BE2C (cell line): ENCODE measurements around the gene TRMT2A.

Source experiments
- DNase-seq: peaks from one replicate; pipeline ENCODE4 v3.0.0-alpha.2; 2020
- H3K27me3 ChIP-seq: fragments of 250-450 bp; sonication (Bioruptor Pico); 2 replicates; pipeline ENCODE4 v1.5.1; 2020; ENCODE audit warnings: mild to moderate bottlenecking
- H3K36me3 ChIP-seq: fragments of 250-450 bp; sonication (Bioruptor Pico); 2 replicates; pipeline ENCODE4 v1.5.1; 2020; ENCODE audit warnings: mild to moderate bottlenecking
- H3K4me1 ChIP-seq: fragments of 250-450 bp; sonication (Bioruptor Pico); 2 replicates; pipeline ENCODE4 v1.5.1; 2020
- H3K4me3 ChIP-seq: 2 replicates; pipeline ENCODE4 v1.5.1; 2011; ENCODE audit warnings: low read depth, low read length
- H3K9me3 ChIP-seq: fragments of 250-450 bp; sonication (Bioruptor Pico); 2 replicates; pipeline ENCODE4 v1.5.1; 2020
- TF ChIP-seq, protein P1 (sequence below): IDR thresholded peaks from 2 replicates; pipeline ENCODE4 v1.5.1; 2012; ENCODE audit warnings: mild to moderate bottlenecking, low read depth, low read length

The TRMT2A gene

DNA sequence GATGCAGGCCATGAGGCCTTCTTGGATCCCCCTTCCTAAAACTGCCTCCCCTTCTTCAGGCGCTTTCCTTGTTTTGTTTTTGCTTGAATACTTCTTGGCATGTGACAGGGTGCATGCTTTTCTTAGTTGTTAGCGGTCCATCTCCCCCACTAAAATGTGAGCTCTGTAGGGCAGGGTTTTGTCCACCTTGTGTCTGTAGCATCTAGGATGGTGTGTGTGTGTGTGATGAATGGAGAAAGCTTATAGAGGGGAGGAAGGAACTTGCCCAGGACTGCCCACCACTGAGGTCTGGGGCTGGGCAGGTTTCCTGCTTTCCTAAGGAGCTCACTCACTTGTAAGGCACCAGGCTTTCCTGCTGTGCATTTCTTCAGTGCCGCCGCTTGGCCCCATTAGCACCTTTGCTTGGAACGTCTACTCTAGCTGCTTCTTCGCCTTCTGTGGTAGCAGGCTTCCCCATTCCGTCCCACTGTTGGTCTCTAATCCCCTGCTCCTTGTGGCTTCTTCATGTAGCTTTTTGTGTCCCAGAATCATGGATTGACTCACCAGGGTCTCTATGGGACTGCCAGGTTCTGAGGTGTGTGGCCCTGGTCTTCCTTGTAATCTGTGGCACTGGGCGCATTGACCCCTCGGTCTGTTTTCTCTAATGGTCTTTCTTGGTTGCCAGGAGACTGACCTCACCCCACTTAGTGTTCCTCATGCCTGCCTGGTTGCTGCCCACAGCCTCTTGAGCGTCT is 33.7 kb downstream of the TRMT2A start:
- no peak for DNase-seq
- Histone ChIP-seq H3K4me1 (peaks cover 8% of the 10 kb centered on the region), H3K36me3 (peaks cover 42% of the 10 kb centered on the region), H3K9me3 (no peaks in the 10 kb centered on the region), H3K27me3 (no peaks in the 10 kb centered on the region), H3K4me3 (no peak overlapping the region)
- TF ChIP-seq, protein P1, sequence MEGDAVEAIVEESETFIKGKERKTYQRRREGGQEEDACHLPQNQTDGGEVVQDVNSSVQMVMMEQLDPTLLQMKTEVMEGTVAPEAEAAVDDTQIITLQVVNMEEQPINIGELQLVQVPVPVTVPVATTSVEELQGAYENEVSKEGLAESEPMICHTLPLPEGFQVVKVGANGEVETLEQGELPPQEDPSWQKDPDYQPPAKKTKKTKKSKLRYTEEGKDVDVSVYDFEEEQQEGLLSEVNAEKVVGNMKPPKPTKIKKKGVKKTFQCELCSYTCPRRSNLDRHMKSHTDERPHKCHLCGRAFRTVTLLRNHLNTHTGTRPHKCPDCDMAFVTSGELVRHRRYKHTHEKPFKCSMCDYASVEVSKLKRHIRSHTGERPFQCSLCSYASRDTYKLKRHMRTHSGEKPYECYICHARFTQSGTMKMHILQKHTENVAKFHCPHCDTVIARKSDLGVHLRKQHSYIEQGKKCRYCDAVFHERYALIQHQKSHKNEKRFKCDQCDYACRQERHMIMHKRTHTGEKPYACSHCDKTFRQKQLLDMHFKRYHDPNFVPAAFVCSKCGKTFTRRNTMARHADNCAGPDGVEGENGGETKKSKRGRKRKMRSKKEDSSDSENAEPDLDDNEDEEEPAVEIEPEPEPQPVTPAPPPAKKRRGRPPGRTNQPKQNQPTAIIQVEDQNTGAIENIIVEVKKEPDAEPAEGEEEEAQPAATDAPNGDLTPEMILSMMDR = no peak

DNA sequence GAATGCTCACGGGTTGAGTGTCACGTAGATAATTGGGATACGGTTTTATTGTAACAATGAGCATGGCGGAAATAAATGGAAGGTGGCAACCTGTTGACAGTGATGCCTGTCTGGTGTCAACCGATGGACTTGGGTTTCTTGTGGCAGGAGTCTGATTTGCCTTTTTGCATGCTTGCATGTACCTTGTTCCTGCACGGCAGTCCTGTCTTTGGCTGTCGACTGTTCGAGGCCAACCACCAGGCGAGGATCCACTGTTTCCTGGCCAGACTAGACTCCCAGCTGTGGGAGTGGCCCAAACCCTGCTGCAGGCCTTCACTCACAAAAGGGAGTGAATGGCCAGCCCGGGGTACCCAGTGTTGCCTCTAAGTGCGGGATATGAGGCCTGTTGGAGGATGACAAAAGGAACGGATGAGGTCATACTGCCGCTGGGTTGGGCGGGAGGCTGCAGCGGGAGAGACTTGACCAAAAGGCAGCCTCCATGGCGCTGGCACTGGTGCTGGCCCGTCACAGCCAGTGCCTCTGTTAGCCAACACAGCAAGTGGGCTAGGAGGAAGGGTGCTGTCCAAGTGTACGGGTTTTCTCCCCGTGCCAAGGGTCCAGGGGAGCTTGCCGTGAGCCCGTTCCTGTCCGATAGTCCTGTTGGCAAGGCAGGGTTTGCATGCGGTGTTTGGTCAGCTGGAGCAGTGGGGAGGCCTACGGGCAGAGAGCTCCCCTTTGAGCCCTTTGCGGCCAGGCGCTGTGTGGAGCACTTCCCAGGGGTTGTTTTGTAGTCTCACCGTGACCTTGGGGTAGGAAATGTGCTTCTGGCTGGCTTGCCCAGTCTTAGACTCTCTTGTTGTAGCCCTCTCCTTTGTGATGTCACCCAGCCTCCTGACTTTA is 36.0 kb downstream of the TRMT2A start:
- DNase-seq = peak; percentile 60
- Histone ChIP-seq H3K9me3 (no peaks in the 10 kb centered on the region), H3K4me1 (peaks cover 8% of the 10 kb centered on the region), H3K4me3 (peak overlapping the region; percentile 97), H3K36me3 (peaks cover 19% of the 10 kb centered on the region), H3K27me3 (no peaks in the 10 kb centered on the region)
- TF ChIP-seq, protein P1 = no peak

DNA sequence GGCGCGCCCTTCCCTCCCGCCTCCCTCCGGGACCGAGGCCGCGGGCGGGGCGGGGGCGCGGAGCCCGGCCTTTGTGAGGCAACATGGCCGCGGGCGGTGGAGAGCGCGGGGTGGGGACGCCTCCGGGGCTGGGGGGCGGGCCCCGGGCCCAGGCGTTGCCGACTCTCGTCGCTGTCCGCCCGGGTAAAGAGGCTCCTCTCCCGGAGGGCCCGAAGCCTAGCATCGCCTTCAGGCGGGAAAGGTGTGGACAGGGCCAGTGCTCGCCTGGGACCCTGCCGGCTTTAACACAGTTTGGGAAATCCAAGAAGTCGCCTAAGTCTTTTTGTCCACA is 36.6 kb downstream of the TRMT2A start:
- Histone ChIP-seq H3K4me1 (peaks cover 8% of the 10 kb centered on the region), H3K4me3 (peak overlapping the region; percentile 97), H3K9me3 (no peaks in the 10 kb centered on the region), H3K36me3 (peaks cover 13% of the 10 kb centered on the region), H3K27me3 (no peaks in the 10 kb centered on the region)
- DNase-seq = peak; percentile 77
- TF ChIP-seq, protein P1 = no peak

DNA sequence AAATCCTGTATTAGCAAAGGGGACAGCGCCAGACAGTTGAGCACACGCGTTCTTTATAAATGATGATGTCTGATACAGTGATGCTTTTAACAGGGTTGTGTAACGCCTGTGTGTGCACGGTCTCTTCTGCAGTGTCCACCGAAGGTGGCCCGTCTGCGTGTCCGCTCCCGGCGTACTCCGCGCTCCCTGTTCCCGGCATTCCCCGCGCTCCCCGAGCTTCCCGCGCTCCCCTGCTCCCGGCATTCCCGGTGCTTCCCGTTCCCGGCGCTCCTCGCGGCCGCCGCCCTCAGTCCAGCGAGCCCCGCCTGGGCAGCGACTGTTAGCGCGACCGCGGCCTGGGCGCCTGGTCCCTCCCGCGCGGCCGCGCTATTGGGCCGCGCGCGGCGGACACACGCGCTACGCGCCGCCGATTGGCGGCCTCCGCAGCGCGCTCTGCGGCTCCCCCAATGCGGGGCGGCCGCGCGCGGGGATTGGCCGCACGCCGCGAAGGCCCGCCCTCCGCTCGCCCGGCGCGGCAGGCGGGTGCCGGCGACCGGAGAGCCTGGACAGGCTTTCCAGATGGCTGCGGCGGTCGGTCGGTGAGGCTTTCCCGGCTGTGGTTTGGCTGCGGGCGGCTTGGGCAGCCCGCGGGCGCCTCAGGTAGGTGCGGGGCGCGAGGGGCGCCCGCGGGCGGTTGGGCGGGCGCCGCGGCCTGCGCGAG is 37.1 kb downstream of the TRMT2A start, which contains the start of gene DGCR8:
Gene DGCR8, plus strand, starts transcription at position 497 of the 700 bp plus-strand sequence. CDS start 5,723 bp downstream, outside the sequence.
- Histone ChIP-seq H3K9me3 (no peaks in the 10 kb centered on the region), H3K36me3 (peaks cover 13% of the 10 kb centered on the region), H3K27me3 (no peaks in the 10 kb centered on the region), H3K4me3 (peak within 1 kb of the TSS; percentile 97), H3K4me1 (peaks cover 6% of the 10 kb centered on the region)
- TF ChIP-seq, protein P1 = no peak
- peak; percentile 96 for DNase-seq

DNA sequence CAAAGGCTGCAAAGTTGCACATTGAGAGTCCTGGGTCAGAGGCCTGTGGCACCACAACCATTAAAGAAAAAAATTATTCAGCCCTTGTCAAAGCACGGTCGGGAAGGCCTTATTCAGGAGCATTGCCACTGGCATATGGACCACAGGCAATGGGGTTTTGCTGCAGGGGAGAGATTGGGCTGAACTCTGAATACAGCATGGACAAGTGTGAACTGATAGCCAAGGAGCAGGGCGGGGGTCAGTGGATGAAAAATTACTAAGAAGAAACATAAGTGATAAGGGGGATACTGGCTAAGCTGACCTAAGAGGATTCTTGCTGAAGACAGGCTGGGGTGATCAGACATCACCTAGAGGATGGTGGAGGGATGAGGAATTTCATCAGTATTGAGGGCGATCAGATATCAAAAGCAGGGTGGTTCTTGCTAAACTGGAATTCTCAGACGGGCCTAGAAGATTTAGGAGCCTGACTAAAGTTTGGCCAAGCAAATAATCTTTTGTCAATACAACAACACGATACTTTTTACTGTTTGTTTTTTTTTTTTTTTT is 40.3 kb downstream of the TRMT2A start:
- TF ChIP-seq, protein P1 = no peak
- DNase-seq = no peak
- no peaks in the 10 kb centered on the region for H3K27me3 ChIP-seq
- no peaks in the 10 kb centered on the region for H3K9me3 ChIP-seq
- peaks cover 3% of the 10 kb centered on the region for H3K36me3 ChIP-seq
- no peak overlapping the region for H3K4me3 ChIP-seq
- no peaks in the 10 kb centered on the region for H3K4me1 ChIP-seq
